ENCODE results near the gene FXYD2.
"Not testable (repeated sequence)": the region's sequence is repeated elsewhere in the genome, so short reads cannot be mapped to it uniquely, and the experiment has no call there.

The FXYD2 gene

GRCh38 chr11:117824571-117825537 is at the start of gene FXYD2:
FXYD2 (minus strand) TSS chr11:117824744; CDS start chr11:117824678, 66 bp downstream.
- peak; percentile 84 for DNase-seq

- no peak for DNase-seq
These were observed 49.2 kb upstream of the FXYD2 start for GRCh38 chr11:117873828-117874125.

- DNase-seq: no peak
These were observed 48.7 kb upstream of the FXYD2 start for GRCh38 chr11:117872975-117873827.

- DNase-seq: no peak
These were observed 47.9 kb upstream of the FXYD2 start for GRCh38 chr11:117872420-117872961.

GRCh38 chr11:117871784-117872183 is 47.2 kb upstream of the FXYD2 start:
- DNase-seq: no peak

GRCh38 chr11:117871160-117871559 is 46.6 kb upstream of the FXYD2 start:
- no peak for DNase-seq

GRCh38 chr11:117870103-117870952 is 45.8 kb upstream of the FXYD2 start:
- DNase-seq: peak; percentile 92

GRCh38 chr11:117869604-117870003 is 45.1 kb upstream of the FXYD2 start:
- no peak for DNase-seq

- peak; percentile 97 for DNase-seq
These were observed 44.4 kb upstream of the FXYD2 start for GRCh38 chr11:117868815-117869561.

- no peak for DNase-seq
These were observed 43.5 kb upstream of the FXYD2 start for GRCh38 chr11:117868088-117868487.

- DNase-seq: no peak
These were observed 42.0 kb upstream of the FXYD2 start for GRCh38 chr11:117866526-117866925.

GRCh38 chr11:117865546-117865945 is 41.0 kb upstream of the FXYD2 start:
- not testable (repeated sequence) for DNase-seq

- no peak for DNase-seq
These were observed 38.8 kb upstream of the FXYD2 start for GRCh38 chr11:117863383-117863782.

- no peak for DNase-seq
These were observed 38.2 kb upstream of the FXYD2 start for GRCh38 chr11:117862753-117863152.

- DNase-seq: no peak
These were observed 37.6 kb upstream of the FXYD2 start for GRCh38 chr11:117862019-117862725.

- peak; percentile 95 for DNase-seq
These were observed 36.8 kb upstream of the FXYD2 start for GRCh38 chr11:117861151-117862018.

- no peak for DNase-seq
These were observed 35.6 kb upstream of the FXYD2 start for GRCh38 chr11:117860139-117860538.

- no peak for DNase-seq
These were observed 35.1 kb upstream of the FXYD2 start for GRCh38 chr11:117859488-117860112.

GRCh38 chr11:117859061-117859460 is 34.5 kb upstream of the FXYD2 start:
- DNase-seq: no peak

Data from DMS79 treated with DMSO at 0.1 percent for 48 hours (cell line).